ENCODE measurements around the gene NSD2. TPM values are rescaled to one million over a fixed set of nuclear protein-coding genes. Genes with fewer than 3 reads are reported as not detected.

NSD2 gene
- total RNA-seq, 2 donors from 2014 or later: 23.8 to 36.3 TPM

DNA sequence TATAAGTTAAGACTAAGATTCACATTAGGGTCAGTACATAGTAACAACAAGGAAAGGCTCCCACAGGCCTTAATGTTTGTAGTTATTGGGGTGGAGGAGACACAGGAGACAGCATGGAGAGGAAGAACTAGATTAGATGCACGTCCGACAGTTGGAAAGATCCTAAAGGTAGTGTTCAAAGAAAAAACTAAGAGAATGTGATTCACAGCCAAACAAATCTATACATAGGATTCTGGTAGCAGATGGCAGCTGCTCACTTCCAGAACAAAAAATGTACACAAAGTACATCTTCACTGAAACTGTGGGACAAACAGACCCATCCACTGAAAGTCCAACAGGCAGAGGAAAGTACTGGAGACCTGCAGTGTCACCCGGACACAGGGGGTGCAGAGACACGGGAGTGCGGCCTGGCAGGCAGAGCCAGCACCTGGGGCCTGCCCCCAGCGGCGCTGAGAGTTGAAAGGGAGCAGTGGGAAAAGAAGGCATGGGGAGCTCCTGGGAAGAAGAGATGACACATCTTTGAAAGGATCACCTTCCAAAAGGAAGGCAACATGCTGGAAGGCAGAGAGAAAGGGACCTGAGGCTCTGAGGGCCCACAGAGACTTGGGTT is 97.6 kb downstream of the NSD2 start:
- Histone ChIP-seq H3K27ac (no peak overlapping the region), H3K27me3 (no peaks in the 10 kb centered on the region), H3K4me1 (no peaks in the 10 kb centered on the region), H3K4me3 (no peak overlapping the region), H3K9me3 (no peaks in the 10 kb centered on the region), H3K36me3 (peaks cover 3% of the 10 kb centered on the region)
- DNase-seq (ENCODE audit: low spot score): no peak
- no peak for TF ChIP-seq CTCF (IDR thresholded peaks at IDR 0.05)

- H3K9me3 ChIP-seq: no peaks in the 10 kb centered on the region
- TF ChIP-seq CTCF (IDR thresholded peaks at IDR 0.05): no peak
- no peaks in the 10 kb centered on the region for H3K27me3 ChIP-seq
- peaks cover 8% of the 10 kb centered on the region for H3K36me3 ChIP-seq
- DNase-seq (ENCODE audit: low spot score): no peak
- H3K27ac ChIP-seq: no peak overlapping the region
- no peak overlapping the region for H3K4me3 ChIP-seq
- no peaks in the 10 kb centered on the region for H3K4me1 ChIP-seq
Observed at GRCh38 chr4:1969928-1970723, 98.9 kb downstream of the NSD2 start.

DNA sequence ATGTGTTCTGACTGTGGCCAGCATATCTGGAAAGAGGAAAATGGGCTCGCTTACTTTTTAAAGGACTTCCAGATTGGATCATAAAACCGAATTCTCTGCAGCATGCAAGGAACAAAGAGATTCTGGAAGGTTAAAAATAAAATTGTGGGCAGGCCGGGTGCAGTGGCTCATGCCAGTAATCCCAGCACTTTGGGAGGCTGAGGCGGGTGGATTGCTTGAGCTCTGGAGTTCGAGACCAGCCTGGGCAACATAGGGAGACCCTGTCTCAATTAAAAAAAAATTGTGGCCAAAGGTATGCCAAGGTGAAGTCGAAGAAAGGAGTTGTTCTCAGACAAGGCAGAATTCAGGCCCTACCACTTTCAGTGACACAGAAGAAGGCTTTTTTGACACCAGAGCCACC is 99.7 kb downstream of the NSD2 start:
- no peak for TF ChIP-seq CTCF (IDR thresholded peaks at IDR 0.05)
- no peak for DNase-seq (ENCODE audit: low spot score)
- H3K27ac ChIP-seq: no peak overlapping the region
- H3K4me1 ChIP-seq: no peaks in the 10 kb centered on the region
- H3K4me3 ChIP-seq: no peak overlapping the region
- H3K36me3 ChIP-seq: peaks cover 16% of the 10 kb centered on the region
- H3K27me3 ChIP-seq: no peaks in the 10 kb centered on the region
- H3K9me3 ChIP-seq: no peaks in the 10 kb centered on the region

DNA sequence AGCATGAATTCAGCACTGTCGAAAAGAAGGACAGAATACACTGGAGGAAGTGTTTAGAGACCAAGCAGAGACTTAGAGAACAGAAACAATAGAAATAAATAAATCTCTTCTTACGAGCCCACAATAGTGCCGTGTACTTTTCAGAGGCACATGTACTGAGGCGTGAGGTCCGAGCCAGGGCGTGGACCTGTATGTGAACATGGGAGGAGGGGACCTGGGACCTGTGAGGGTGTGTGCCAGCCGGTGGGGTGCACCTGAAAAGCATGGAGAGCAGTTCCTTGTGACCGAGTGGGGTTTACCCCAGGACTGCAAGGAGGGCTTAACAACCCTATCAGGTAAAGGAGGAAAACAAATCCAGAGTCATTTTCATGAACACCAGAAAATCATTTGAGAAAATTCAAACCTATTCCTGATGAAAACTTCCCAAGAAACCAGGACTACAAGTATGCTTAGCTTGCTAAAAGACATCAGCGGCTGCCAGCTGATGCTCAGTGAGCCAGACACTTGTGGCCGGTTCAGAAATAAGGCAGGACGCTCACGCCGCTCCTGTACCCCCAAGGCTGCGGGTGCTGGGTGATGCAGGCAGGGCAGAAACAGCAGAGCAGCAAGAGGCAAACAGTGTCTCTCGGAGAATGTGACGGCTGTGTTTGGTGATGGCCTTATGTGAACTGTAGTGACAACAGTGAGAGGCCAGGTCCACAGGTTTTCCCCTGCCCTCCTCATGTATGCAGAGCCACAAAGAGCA is 100.4 kb downstream of the NSD2 start:
- Histone ChIP-seq H3K27ac (no peak overlapping the region), H3K4me3 (no peak overlapping the region), H3K27me3 (no peaks in the 10 kb centered on the region), H3K9me3 (no peaks in the 10 kb centered on the region), H3K4me1 (no peaks in the 10 kb centered on the region), H3K36me3 (peaks cover 23% of the 10 kb centered on the region)
- TF ChIP-seq CTCF (IDR thresholded peaks at IDR 0.05): no peak
- DNase-seq (ENCODE audit: low spot score): no peak

GRCh38 chr4:1972414-1972813 is 101.2 kb downstream of the NSD2 start:
- TF ChIP-seq CTCF (IDR thresholded peaks at IDR 0.05): no peak
- H3K36me3 ChIP-seq: peaks cover 28% of the 10 kb centered on the region
- H3K9me3 ChIP-seq: no peaks in the 10 kb centered on the region
- no peaks in the 10 kb centered on the region for H3K27me3 ChIP-seq
- no peaks in the 10 kb centered on the region for H3K4me1 ChIP-seq
- H3K27ac ChIP-seq: no peak overlapping the region
- DNase-seq (ENCODE audit: low spot score): no peak
- no peak overlapping the region for H3K4me3 ChIP-seq

All from right atrium auricular region (tissue), 2 donors.